Liver (tissue), 3 donors: ENCODE data around the gene SFTA2.

ENCODE experiments used
- ATF3 ChIP-seq: IDR thresholded peaks from 2 replicates; pipeline ENCODE4 v1.6.1; 2016; ENCODE audit warnings: antibody characterized with exemption
- CTCF ChIP-seq: fragments of 150-350 bp; IDR thresholded peaks from 2 replicates; pipeline ENCODE4 v1.5.1; 2017; ENCODE audit warnings: improper control_type of control experiment, low read depth, low read length; ENCODE audit not compliant: missing input control
- EGR1 ChIP-seq, 2 donors: IDR thresholded peaks; 2 replicates each; pipeline ENCODE4 v1.6.1; 2016 to 2018; ENCODE audit warnings: antibody characterized with exemption in 2 of 2, low read depth in 2 of 2
- FOXA1 ChIP-seq: IDR thresholded peaks from 2 replicates; pipeline ENCODE4 v1.6.1; 2016; ENCODE audit warnings: antibody characterized with exemption
- JUND ChIP-seq, 2 donors: IDR thresholded peaks; 2 replicates each; pipeline ENCODE4 v1.6.1; 2016; ENCODE audit warnings: antibody characterized with exemption in 2 of 2
- MAX ChIP-seq: IDR thresholded peaks from 2 replicates; pipeline ENCODE4 v1.6.1; 2016; ENCODE audit warnings: antibody characterized with exemption
- NR2F2 ChIP-seq: IDR thresholded peaks from 2 replicates; pipeline ENCODE4 v1.6.1; 2016; ENCODE audit warnings: antibody characterized with exemption
- RAD21 ChIP-seq, 2 donors: IDR thresholded peaks; 2 replicates each; pipeline ENCODE4 v1.6.1; 2016; ENCODE audit warnings: antibody characterized with exemption in 2 of 2, mild to moderate bottlenecking in 2 of 2
- REST ChIP-seq: IDR thresholded peaks from 2 replicates; pipeline ENCODE4 v1.6.1; 2016; ENCODE audit warnings: antibody characterized with exemption, mild to moderate bottlenecking
- RXRA ChIP-seq, 2 donors: IDR thresholded peaks; 2 replicates each; pipeline ENCODE4 v1.6.1; 2017 to 2018; ENCODE audit warnings: antibody characterized with exemption in 2 of 2, mild to moderate bottlenecking in 1 of 2
- SP1 ChIP-seq: IDR thresholded peaks from 2 replicates; pipeline ENCODE4 v1.6.1; 2018; ENCODE audit warnings: antibody characterized with exemption, mild to moderate bottlenecking
- TAF1 ChIP-seq: conservative IDR thresholded peaks from 2 replicates; pipeline ENCODE4 v1.6.1; 2016; ENCODE audit warnings: antibody characterized with exemption, mild to moderate bottlenecking
- YY1 ChIP-seq: IDR thresholded peaks from 2 replicates; pipeline ENCODE4 v1.6.1; 2016; ENCODE audit warnings: antibody characterized with exemption, mild to moderate bottlenecking
- ZBTB33 ChIP-seq: IDR thresholded peaks from 2 replicates; pipeline ENCODE4 v1.6.1; 2016; ENCODE audit warnings: antibody characterized with exemption
- donor health status: healthy.
- donor health status: healthy.

- TF ChIP-seq CTCF (no peak), ZBTB33 (no peak), EGR1 (IDR thresholded peaks at IDR 0.05; ENCODE audit: low read depth in 2 of 2) (no peak), NR2F2 (no peak), MAX (no peak), RAD21 (IDR thresholded peaks at IDR 0.05) (no peak), YY1 (no peak), JUND (IDR thresholded peaks at IDR 0.05) (no peak), REST (no peak), SP1 (no peak), ATF3 (no peak), TAF1 (no peak), FOXA1 (no peak), RXRA (IDR thresholded peaks at IDR 0.05) (no peak)
Observed at GRCh38 chr6:30914854-30915590, 16.9 kb downstream of the SFTA2 start.
